HG03103 (cell line): ENCODE data around the gene AHNAK2.
A peak's percentile ranks its signal among the peaks of the same experiment; 100 is the strongest.
"Not testable (repeated sequence)": the region's sequence is repeated elsewhere in the genome, so short reads cannot be mapped to it uniquely, and the experiment has no call there.

Experiments used
- ATAC-seq: cut with Tn5 transposase; IDR thresholded peaks from one replicate; pipeline ENCODE4 v1.9.1; 2021; ENCODE audit warnings: low read depth; ENCODE audit not compliant: unreplicated experiment

AHNAK2 gene

DNA sequence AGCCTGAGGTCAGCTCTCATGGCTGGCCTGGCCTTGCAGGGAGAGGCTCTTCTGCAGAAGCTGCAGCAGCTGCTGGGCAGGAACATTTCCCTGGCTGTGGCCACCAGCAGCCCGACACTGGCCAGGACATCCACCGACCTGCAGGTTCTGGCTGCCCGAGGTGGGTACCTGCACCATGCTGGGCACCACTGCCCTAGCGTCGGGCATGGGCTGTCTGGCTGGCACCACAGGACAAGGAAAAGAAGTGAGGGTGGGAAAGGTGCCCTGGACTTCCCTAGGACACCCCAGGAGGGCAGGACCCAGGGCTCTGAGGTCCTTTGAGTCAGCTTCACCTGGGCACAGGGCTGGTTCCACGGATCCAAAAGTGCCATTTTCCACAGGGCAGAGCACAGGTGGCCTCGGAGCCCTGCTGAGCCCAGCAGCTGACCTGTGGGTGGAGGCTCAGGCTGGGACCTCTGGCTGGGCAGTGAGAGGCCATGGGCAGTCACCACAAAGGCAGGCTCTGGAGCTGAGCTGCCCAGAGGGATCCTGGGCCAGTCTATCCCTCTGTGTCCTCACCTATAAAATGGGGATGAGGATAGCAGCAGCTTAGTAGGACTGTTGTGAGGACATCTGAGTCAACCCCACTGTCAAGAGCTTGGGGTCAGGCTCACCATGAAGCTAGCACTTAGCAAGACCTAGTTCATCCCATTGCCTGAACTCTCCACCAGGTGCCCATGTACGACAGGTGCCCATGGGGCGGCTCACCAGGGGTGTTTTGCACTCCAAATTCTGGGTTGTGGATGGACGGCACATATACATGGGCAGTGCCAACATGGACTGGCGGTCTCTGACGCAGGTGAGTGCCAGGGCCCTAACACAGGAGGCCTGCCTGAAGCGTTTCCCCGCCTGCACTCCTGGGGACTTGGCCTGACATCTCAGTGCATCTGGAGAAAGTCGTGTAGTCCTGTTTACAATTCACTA is 48.6 kb downstream of the AHNAK2 start:
- ATAC-seq: no peak

DNA sequence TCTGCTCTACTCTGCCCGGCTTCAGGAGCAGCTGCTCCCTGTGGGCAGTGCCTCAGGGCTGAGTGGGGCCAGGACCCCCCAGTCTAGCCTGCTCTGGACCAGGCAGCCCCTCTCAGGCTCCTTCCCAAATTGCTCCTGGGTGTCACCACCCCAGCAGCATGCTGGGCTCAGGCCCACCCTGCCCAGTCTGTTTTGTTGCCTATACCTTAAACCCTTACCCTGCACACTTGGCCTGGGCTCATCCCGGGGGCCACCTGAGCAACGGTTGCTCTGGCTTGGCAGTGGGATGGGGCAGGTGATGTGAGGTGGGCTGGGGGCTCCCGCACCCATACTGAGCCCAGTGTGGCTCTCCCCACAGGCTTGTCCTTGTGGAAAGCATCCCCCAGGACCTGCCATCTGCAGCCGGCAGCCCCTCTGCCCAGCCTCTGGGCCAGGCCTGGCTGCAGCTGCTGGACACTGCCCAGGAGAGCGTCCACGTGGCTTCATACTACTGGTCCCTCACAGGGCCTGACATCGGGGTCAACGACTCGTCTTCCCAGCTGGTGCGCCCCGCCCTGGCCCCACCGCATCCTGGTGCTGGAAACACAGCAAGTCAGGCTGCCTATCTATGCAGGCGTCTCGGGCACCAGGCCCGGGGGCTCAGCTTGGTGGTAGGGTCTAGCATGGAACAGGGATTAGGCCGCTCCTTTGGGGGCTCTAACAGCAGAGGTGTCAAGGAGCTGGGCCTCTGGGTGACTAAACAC is 49.6 kb downstream of the AHNAK2 start:
- ATAC-seq: no peak

GRCh38 chr14:104927901-104928300 is 50.3 kb downstream of the AHNAK2 start:
- no peak for ATAC-seq

DNA sequence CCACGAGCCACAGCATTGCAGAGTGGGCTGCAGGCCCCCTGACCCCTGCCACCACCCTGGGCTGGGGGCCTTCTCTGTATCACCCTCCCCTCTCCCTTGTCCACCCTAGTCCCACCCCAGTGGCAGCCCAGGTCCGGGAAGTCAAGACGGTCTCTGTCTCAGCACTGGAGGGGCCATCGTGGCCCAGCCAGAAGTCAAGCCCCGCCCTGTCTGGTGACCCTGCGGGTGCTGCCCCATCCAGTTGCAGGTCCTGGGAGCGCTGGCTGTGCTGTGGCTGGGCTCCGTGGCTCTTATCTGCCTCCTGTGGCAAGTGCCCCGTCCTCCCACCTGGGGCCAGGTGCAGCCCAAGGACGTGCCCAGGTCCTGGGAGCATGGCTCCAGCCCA is 50.8 kb downstream of the AHNAK2 start:
- no peak for ATAC-seq

- peak; percentile 74 for ATAC-seq
These were observed 51.3 kb downstream of the AHNAK2 start for GRCh38 chr14:104926619-104927431.

GRCh38 chr14:104925855-104926609 is 52.1 kb downstream of the AHNAK2 start:
- no peak for ATAC-seq

GRCh38 chr14:104925214-104925854 is 52.8 kb downstream of the AHNAK2 start:
- ATAC-seq: no peak

DNA sequence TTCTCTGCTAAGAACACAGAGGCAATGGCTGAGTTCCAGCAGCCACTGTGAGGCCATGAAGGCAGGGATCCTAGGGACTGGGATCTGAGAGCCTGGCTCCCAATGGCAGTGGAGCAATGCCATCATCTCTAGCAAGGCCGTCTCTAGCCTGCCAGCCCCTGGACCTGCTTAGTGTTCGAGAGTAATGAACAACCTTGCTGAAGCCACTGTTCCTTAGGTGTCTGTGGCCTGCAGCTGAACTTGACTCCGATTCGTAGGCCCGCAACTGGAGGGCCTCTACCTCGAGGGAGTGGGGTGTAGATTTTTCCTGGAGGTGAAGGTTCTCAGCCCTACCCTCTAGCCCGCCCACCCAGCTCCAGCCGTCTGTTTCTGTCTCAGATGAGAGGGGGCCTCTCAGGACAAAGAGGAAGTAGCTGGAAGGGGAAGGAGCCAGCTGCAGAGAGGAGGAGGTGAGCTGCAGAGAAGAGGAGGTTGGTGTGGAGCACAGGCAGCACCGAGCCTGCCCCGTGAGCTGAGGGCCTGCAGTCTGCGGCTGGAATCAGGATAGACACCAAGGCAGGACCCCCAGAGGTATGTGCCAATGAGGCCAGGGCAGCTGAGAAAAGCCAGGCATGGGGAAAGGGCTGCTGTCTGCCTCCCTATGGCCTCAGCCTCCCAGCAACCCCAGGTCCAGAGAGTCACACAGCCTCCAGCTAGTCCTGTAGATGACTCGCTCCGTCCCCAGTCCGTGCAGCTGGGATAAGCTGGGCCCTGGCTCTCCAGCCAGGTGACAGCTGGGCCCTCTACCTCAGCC is 53.6 kb downstream of the AHNAK2 start, which contains the start of gene PLD4:
Gene PLD4 (plus strand): TSS at position 459 of the 793 bp plus-strand sequence. CDS start 2,262 bp downstream, outside the sequence.
- ATAC-seq: no peak

DNA sequence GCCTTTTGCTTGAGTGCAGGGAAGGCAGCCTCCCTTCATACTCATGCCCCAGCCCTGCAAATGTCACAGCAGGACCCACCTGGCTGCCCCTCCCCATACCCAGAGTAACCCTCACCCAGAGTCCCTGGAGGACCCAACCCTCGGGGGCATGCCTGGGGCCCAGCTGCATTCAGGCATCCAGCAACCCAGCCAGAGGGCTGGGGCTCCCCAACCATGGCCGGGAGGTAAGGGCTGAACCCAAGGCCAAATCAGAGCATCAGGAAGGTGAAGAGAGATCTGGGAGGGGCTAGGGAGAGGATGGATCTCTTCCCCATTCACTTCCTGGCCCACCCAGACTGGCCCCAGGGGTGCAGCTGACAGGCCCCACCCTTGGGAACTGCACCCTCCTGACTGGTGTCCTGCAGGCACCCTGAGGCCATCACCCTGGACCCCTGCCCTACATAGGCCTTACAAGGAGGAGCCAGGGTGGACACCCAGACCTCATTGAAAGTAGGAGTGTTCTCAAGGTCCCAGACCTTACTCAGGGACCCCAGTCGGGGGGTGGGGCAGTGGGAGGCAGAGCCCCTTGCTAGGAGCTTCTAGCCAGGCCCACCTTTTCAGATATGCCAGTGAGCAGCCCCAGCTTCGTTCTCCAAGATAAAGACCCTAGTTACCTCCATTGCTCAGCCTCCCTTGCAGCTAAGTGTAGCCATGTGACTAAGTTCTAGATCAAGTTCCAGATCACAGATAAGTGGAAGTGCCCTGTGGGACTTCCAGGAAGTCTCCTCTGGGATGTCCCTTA is 54.3 kb downstream of the AHNAK2 start:
- ATAC-seq: no peak

DNA sequence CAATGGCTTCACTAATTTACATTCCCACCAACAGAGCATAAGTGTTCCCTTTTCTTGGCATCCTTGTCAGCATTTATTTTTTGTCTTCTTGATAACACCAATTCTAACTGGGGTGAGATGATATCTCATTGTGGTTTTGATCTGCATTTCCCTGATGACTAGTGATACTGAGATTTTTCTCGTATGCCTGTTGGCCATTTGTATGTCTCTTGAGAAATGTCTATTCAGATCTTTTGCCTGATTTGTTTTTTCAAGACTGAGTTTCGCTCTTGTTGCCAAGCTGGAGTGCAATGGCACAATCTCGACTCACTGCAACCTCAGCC is 58.2 kb downstream of the AHNAK2 start:
- no peak for ATAC-seq

DNA sequence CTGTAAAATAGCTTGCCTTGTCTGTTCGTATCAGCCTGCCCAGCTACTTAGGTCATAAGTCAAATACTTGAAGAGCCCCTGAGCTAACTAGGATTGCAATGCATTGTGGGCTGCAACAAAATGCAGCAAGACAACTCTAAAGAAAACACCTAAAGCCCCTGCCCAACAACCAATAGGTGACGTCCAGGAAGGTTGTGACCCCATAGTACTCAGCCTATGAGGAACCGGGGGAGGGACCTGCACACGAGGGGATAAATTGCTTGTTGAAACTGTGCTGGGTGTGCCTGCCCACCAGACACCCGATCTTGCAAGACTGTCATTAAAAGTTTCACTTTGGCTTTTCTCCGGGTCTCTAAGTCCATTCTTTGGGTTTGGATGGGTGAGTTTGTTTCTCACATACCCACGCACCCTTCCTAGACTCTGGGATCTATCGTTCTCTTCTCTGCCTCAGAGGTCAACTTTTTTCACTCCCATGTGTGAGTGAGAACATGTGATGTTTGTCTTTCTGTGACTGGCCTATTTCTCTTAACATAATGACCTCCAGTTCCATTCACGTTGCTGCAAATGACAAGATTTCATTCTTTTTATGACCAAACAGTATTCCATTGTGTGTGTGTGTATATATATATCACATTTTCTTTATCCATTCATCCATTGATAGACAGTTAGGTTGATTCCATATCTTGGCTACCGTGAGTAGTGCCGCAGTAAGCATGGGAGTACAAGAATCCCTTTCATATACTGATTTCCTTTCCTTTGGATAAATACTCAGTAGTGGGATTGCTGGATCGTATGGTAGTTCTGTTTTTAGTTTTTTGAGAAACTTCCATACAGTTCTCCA is 58.8 kb downstream of the AHNAK2 start:
- not testable (repeated sequence) for ATAC-seq

- no peak for ATAC-seq
These were observed 60.2 kb downstream of the AHNAK2 start for GRCh38 chr14:104917993-104918392.

GRCh38 chr14:104917116-104917515 is 61.1 kb downstream of the AHNAK2 start:
- ATAC-seq: no peak

DNA sequence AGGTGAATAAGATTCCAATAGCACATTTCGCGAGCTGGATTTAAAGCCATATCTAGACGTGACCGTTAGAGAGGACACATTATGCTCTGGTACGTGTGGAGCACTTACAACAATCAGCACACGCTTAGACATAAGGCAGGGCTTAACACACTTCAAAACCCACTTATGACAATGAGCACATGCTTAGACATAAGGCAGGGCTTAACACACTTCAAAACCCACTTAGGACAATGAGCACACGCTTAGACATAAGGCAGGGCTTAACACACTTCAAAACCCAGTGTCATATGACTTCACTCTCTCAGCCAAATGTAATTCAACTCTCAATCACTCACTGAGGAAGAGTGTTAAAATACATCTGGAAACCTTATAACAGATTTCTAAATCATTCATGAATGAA is 64.7 kb downstream of the AHNAK2 start:
- ATAC-seq: no peak

- ATAC-seq: no peak
These were observed 66.1 kb downstream of the AHNAK2 start for GRCh38 chr14:104912053-104912452.

DNA sequence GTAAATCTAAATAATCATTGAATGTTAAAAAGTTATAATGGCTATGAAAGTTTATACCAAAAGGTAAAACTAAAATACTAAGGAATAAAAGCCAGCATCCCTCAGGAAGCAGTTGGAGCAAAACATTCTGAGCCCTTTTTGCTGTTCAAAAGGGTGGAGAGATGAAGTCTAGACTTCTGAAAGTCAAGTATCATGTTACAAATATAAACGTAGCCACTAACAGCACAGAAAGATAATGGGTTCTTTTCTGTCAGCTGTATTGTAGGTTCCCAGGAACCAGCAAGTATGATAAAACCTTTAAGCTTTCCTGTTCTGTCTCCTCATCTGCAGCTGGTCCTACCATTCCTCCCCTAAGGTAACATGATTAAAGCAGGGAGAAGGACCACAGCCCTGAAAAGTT is 69.9 kb downstream of the AHNAK2 start:
- no peak for ATAC-seq

DNA sequence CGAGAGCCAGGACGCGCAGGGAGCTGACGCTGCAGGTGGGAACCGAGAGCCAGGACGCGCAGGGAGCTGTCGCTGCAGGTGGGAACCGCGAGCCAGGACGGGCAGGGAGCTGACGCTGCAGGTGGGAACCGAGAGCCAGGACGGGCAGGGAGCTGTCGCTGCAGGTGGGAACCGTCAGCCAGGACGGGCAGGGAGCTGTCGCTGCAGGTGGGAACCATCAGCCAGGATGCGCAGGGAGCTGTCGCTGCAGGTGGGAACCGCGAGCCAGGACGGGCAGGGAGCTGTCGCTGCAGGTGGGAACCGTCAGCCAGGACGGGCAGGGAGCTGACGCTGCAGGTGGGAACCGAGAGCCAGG is 72.6 kb downstream of the AHNAK2 start:
- ATAC-seq: not testable (repeated sequence)
